ENCODE results near the gene ABCC4.

The ABCC4 gene

DNA sequence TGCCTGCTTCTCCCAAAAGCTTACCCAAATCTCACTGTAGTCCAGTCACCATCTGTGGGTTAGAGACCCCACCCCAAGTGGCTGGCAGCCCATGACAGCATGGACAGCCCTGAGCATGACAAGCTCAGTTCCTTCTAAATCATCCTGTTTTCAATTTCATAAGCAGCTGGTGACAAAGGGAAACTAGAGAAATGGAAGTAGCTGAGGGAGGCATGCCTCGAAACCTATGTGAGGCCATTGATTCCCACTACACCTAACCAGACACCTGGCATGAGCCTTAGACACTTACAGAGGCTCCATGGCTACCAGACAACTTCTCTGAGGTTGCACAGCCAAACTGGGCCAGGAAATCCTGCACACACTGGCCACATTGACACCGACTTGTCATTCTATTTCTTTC is 56.2 kb downstream of the ABCC4 start:
- no peaks in the 10 kb centered on the region for H3K9me3 ChIP-seq (ENCODE audit: control insufficient read depth, insufficient read depth, low read depth, low read length)
- TF ChIP-seq, protein P1, sequence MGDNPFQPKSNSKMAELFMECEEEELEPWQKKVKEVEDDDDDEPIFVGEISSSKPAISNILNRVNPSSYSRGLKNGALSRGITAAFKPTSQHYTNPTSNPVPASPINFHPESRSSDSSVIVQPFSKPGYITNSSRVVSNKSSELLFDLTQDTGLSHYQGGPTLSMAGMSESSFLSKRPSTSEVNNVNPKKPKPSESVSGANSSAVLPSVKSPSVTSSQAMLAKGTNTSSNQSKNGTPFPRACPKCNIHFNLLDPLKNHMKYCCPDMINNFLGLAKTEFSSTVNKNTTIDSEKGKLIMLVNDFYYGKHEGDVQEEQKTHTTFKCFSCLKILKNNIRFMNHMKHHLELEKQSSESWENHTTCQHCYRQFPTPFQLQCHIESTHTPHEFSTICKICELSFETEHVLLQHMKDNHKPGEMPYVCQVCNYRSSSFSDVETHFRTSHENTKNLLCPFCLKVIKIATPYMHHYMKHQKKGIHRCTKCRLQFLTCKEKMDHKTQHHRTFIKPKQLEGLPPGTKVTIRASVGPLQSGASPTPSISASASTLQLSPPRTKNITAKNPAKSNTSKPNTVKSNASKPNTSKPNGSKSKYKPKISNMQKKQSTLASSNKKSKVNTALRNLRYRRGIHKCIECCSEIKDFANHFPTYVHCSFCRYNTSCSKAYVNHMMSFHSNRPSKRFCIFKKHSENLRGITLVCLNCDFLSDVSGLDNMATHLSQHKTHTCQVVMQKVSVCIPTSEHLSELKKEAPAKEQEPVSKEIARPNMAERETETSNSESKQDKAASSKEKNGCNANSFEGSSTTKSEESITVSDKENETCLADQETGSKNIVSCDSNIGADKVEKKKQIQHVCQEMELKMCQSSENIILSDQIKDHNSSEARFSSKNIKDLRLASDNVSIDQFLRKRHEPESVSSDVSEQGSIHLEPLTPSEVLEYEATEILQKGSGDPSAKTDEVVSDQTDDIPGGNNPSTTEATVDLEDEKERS (tag by site-specific recombination; IDR thresholded peaks at IDR 0.05) = no peak
- no peak for TF ChIP-seq ZNF837 (tag by site-specific recombination; IDR thresholded peaks at IDR 0.05)
- no peak for TF ChIP-seq ZNF214 (tag by site-specific recombination; IDR thresholded peaks at IDR 0.05; ENCODE audit: borderline replicate concordance)
- no peak for TF ChIP-seq ZNF558 (tag by site-specific recombination; IDR thresholded peaks at IDR 0.05)
- no peak for TF ChIP-seq TRIM28 (IDR thresholded peaks at IDR 0.05; ENCODE audit: borderline replicate concordance, low read length)
- no peak for TF ChIP-seq ZNF157 (tag by site-specific recombination; IDR thresholded peaks at IDR 0.05)
- TF ChIP-seq, protein P2, sequence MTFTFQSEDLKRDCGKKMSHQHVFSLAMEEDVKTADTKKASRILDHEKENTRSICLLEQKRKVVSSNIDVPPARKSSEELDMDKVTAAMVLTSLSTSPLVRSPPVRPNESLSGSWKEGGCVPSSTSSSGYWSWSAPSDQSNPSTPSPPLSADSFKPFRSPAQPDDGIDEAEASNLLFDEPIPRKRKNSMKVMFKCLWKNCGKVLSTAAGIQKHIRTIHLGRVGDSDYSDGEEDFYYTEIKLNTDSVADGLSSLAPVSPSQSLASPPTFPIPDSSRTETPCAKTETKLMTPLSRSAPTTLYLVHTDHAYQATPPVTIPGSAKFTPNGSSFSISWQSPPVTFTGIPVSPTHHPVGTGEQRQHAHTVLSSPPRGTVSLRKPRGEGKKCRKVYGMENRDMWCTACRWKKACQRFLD (tag by site-specific recombination; IDR thresholded peaks at IDR 0.05) = no peak
- peaks cover 0 to 15% of the 10 kb centered on the region in 2 experiments; a peak in 1 of 3 replicates for H3K36me3 ChIP-seq (ENCODE audit: control insufficient read depth in 2 of 2, insufficient read depth in 1 of 2, low read length in 2 of 2)
- CTCF ChIA-PET = no interaction called here
- H3K27ac ChIP-seq (ENCODE audit: extremely low read depth, low read depth, low read length) = no peak overlapping the region
- POLR2A ChIA-PET = no interaction called here
- no peak overlapping the region for H3K4me3 ChIP-seq (ENCODE audit: low read depth, low read length)
- H3K4me1 ChIP-seq (ENCODE audit: control insufficient read depth, insufficient read depth, low read length) = 0 out of 2 replicates have a peak, but pooled peaks cover 4% of the 10 kb centered on the region

DNA sequence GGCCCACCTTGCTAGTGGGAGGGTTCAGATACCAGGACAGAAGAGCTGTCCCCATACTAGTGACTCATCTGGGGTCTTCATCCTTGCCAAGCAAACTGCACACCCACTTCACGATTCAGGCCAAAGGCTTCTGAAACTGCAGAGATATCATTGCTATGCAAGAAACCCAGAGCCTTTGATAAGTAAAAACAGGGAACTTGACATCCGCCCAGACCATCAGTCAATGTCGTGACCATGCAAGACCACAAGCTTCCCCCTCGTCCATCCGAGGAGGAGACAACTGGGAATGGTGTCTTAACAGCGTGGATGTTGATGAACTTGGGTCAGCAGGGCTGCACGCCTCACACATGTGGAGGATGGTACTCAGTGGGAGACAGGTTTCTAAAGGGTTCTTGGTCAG is 58.0 kb downstream of the ABCC4 start:
- ChIA-PET CTCF (interaction anchor here (0.7 kb wide), 1 partner anchor 108 kb away, joined by 3 read pairs; no protein-coding TSS in a partner anchor), POLR2A (no interaction called here)
- H3K4me3 ChIP-seq (ENCODE audit: low read depth, low read length) = no peak overlapping the region
- no peaks in the 10 kb centered on the region for H3K9me3 ChIP-seq (ENCODE audit: control insufficient read depth, insufficient read depth, low read depth, low read length)
- 0 out of 2 replicates have a peak, but pooled peaks cover 4% of the 10 kb centered on the region for H3K4me1 ChIP-seq (ENCODE audit: control insufficient read depth, insufficient read depth, low read length)
- peaks cover 0 to 15% of the 10 kb centered on the region in 2 experiments; a peak in 1 of 3 replicates for H3K36me3 ChIP-seq (ENCODE audit: control insufficient read depth in 2 of 2, insufficient read depth in 1 of 2, low read length in 2 of 2)
- H3K27ac ChIP-seq (ENCODE audit: extremely low read depth, low read depth, low read length) = no peak overlapping the region
- TF ChIP-seq, protein P3, sequence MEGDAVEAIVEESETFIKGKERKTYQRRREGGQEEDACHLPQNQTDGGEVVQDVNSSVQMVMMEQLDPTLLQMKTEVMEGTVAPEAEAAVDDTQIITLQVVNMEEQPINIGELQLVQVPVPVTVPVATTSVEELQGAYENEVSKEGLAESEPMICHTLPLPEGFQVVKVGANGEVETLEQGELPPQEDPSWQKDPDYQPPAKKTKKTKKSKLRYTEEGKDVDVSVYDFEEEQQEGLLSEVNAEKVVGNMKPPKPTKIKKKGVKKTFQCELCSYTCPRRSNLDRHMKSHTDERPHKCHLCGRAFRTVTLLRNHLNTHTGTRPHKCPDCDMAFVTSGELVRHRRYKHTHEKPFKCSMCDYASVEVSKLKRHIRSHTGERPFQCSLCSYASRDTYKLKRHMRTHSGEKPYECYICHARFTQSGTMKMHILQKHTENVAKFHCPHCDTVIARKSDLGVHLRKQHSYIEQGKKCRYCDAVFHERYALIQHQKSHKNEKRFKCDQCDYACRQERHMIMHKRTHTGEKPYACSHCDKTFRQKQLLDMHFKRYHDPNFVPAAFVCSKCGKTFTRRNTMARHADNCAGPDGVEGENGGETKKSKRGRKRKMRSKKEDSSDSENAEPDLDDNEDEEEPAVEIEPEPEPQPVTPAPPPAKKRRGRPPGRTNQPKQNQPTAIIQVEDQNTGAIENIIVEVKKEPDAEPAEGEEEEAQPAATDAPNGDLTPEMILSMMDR (tag by site-specific recombination; IDR thresholded peaks at IDR 0.05) = no peak
- no peak for TF ChIP-seq ZNF623 (tag by site-specific recombination; IDR thresholded peaks at IDR 0.05)
- TF ChIP-seq, protein P4, sequence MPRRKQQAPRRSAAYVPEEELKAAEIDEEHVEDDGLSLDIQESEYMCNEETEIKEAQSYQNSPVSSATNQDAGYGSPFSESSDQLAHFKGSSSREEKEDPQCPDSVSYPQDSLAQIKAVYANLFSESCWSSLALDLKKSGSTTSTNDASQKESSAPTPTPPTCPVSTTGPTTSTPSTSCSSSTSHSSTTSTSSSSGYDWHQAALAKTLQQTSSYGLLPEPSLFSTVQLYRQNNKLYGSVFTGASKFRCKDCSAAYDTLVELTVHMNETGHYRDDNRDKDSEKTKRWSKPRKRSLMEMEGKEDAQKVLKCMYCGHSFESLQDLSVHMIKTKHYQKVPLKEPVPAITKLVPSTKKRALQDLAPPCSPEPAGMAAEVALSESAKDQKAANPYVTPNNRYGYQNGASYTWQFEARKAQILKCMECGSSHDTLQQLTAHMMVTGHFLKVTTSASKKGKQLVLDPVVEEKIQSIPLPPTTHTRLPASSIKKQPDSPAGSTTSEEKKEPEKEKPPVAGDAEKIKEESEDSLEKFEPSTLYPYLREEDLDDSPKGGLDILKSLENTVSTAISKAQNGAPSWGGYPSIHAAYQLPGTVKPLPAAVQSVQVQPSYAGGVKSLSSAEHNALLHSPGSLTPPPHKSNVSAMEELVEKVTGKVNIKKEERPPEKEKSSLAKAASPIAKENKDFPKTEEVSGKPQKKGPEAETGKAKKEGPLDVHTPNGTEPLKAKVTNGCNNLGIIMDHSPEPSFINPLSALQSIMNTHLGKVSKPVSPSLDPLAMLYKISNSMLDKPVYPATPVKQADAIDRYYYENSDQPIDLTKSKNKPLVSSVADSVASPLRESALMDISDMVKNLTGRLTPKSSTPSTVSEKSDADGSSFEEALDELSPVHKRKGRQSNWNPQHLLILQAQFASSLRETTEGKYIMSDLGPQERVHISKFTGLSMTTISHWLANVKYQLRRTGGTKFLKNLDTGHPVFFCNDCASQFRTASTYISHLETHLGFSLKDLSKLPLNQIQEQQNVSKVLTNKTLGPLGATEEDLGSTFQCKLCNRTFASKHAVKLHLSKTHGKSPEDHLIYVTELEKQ (tag by site-specific recombination; IDR thresholded peaks at IDR 0.05; ENCODE audit: borderline replicate concordance) = no peak
- TF ChIP-seq KLF1 (tag by site-specific recombination; IDR thresholded peaks at IDR 0.05) = no peak
- TF ChIP-seq ZNF626 (tag by site-specific recombination; IDR thresholded peaks at IDR 0.05) = no peak
- no peak for TF ChIP-seq ZNF530 (tag by site-specific recombination; IDR thresholded peaks at IDR 0.05; ENCODE audit: low read depth)
- no peak for TF ChIP-seq ZNF114 (tag by site-specific recombination; IDR thresholded peaks at IDR 0.05)
- TF ChIP-seq YY2 (tag by site-specific recombination; IDR thresholded peaks at IDR 0.05) = no peak
- TF ChIP-seq, protein P5, sequence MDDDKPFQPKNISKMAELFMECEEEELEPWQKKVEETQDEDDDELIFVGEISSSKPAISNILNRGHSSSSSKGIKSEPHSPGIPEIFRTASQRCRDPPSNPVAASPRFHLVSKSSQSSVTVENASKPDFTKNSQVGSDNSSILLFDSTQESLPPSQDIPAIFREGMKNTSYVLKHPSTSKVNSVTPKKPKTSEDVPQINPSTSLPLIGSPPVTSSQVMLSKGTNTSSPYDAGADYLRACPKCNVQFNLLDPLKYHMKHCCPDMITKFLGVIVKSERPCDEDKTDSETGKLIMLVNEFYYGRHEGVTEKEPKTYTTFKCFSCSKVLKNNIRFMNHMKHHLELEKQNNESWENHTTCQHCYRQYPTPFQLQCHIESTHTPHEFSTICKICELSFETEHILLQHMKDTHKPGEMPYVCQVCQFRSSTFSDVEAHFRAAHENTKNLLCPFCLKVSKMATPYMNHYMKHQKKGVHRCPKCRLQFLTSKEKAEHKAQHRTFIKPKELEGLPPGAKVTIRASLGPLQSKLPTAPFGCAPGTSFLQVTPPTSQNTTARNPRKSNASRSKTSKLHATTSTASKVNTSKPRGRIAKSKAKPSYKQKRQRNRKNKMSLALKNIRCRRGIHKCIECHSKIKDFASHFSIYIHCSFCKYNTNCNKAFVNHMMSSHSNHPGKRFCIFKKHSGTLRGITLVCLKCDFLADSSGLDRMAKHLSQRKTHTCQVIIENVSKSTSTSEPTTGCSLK (tag by site-specific recombination; IDR thresholded peaks at IDR 0.05) = no peak
- TF ChIP-seq ZNF140 (tag by site-specific recombination; IDR thresholded peaks at IDR 0.05) = no peak
- TF ChIP-seq, protein P6, sequence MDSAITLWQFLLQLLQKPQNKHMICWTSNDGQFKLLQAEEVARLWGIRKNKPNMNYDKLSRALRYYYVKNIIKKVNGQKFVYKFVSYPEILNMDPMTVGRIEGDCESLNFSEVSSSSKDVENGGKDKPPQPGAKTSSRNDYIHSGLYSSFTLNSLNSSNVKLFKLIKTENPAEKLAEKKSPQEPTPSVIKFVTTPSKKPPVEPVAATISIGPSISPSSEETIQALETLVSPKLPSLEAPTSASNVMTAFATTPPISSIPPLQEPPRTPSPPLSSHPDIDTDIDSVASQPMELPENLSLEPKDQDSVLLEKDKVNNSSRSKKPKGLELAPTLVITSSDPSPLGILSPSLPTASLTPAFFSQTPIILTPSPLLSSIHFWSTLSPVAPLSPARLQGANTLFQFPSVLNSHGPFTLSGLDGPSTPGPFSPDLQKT (IDR thresholded peaks at IDR 0.05; ENCODE audit: borderline replicate concordance, low read depth, low read length) = no peak
- TF ChIP-seq, protein P7, sequence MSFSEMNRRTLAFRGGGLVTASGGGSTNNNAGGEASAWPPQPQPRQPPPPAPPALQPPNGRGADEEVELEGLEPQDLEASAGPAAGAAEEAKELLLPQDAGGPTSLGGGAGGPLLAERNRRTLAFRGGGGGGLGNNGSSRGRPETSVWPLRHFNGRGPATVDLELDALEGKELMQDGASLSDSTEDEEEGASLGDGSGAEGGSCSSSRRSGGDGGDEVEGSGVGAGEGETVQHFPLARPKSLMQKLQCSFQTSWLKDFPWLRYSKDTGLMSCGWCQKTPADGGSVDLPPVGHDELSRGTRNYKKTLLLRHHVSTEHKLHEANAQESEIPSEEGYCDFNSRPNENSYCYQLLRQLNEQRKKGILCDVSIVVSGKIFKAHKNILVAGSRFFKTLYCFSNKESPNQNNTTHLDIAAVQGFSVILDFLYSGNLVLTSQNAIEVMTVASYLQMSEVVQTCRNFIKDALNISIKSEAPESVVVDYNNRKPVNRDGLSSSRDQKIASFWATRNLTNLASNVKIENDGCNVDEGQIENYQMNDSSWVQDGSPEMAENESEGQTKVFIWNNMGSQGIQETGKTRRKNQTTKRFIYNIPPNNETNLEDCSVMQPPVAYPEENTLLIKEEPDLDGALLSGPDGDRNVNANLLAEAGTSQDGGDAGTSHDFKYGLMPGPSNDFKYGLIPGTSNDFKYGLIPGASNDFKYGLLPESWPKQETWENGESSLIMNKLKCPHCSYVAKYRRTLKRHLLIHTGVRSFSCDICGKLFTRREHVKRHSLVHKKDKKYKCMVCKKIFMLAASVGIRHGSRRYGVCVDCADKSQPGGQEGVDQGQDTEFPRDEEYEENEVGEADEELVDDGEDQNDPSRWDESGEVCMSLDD (tag by site-specific recombination; IDR thresholded peaks at IDR 0.05) = no peak
